ENCODE results near the gene AP1AR.

The AP1AR gene

GRCh38 chr4:112312610-112313239 lies 81.1 kb downstream of the AP1AR start:
- DNase-seq (ENCODE audit: low read depth in 2 of 2) = no peak

GRCh38 chr4:112315446-112315845 lies 83.9 kb downstream of the AP1AR start:
- no peak for DNase-seq (ENCODE audit: low read depth in 2 of 2)

- DNase-seq (ENCODE audit: low read depth in 2 of 2) = no peak
These were observed 84.8 kb downstream of the AP1AR start for GRCh38 chr4:112316360-112316759.

- DNase-seq (ENCODE audit: low read depth in 2 of 2) = no peak
These were observed 86.9 kb downstream of the AP1AR start for GRCh38 chr4:112318239-112319142.
